Activated CD8-positive, alpha-beta memory T cell treated with anti-CD3 and anti-CD28 coated beads, Interleukin-2, amount 50 U/mL, for 1 hour (primary cell): ENCODE measurements around the gene MAGI2.

ENCODE experiments used
- DNase-seq: peaks from one replicate; pipeline ENCODE4 v3.0.0-alpha.2; 2020; ENCODE audit errors: extremely low read depth

MAGI2 gene

GRCh38 chr7:79257959-79258358 is 195.5 kb downstream of the MAGI2 start:
- DNase-seq: no peak

GRCh38 chr7:79245623-79246249 is 207.7 kb downstream of the MAGI2 start:
- DNase-seq: no peak

- DNase-seq: no peak
Observed at GRCh38 chr7:79244482-79244881, 209.0 kb downstream of the MAGI2 start.

- no peak for DNase-seq
Observed at GRCh38 chr7:79241288-79242060, 212.0 kb downstream of the MAGI2 start.

DNA sequence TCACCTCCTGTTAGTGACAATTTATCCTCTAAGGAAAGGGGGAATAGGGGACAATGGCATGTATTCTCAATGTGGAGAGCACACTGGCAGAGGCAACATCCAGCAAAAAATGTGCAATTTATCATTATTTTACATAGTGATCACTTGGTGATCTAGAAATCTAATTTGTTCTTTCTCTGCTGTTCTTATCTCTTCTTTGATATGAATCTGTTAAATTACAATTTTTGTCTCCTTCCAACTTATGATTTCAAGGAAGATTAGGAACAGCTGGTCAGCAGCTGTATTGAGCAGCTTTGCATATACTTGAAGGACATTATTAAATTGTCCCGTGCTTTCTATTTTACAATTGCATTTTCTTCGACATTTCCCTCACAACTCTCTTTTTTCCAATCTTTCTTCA is 213.1 kb downstream of the MAGI2 start:
- no peak for DNase-seq

DNA sequence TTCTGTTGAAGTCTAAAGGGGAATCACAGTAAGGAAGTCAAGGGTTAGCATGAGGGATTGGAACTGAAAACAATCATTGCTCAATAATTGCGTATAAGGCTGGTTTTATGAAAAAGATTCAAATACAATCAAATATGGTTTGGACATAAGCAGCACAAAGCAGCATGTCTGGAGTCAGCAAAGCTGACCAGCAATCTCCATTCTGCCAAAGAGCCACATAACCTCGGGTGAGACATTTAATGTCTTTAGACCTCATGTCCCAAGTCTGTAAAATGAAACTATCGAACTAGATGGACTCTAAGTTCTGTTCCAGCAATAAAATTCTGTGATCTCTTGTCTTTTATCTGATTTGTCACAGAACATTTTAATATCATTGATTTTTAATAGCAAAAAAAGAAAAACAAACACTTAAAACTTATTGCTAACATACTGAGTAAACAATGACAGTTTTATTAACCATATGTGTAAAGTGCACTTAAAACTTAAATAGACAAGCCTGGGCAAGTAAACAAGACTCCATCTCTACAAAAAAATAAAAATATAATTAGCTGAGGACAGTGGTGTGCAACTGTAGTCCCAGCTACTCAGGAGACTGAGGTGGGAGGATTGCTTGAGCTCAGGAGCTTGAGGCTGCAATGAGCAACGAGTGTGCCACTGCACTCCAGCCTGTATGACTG is 217.0 kb downstream of the MAGI2 start:
- DNase-seq: no peak

GRCh38 chr7:79227044-79227443 is 226.4 kb downstream of the MAGI2 start:
- no peak for DNase-seq

GRCh38 chr7:79221211-79221610 is 232.3 kb downstream of the MAGI2 start:
- DNase-seq: no peak

DNA sequence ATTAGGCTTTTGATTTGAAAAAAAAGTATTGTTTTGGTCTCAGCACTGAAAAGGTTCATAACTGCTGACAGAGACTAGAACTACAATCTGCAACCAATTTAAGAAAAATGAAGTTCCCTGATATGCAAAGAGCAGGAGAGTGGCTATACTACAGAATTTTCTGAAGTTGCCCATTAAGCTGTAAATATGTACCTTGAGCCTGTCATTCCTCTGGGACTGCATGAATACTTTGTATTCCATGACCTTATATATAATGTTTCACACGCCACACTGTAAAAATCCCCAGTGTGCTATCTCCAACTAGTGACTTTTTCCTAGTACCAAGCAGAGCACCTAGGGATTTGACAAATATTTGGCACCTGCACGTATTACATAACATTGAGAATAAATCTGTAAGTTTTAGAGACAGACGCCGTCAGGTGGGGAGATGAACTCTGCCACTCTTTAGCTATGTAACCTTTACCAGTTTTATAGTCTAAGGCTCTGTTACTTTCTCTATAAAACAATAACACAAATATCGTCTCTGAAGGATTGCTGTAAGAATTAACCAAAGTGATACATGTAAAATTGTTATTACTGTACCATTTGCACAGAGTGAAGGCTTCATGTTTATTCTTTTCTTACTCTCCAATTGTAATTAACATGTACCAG is 235.4 kb downstream of the MAGI2 start:
- DNase-seq: no peak

DNA sequence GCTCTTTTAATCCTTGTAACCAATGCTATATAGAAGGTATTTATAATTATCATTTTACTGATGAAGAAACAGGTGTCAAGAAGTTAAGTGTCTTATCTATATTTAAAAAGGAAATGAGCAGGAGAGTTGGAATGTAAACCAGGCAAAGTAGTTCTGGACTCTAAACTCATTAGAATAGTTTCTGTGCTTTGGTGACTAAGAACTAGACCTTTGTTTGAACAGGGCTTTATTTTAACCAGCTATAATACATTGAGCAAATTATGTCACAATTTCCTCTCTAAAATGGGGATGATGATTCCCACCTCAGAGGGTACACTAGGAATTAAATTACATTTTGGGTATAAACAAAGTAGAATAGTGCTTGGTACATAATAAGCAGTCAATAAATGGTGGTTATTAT is 236.0 kb downstream of the MAGI2 start:
- no peak for DNase-seq

GRCh38 chr7:79216236-79216635 is 237.2 kb downstream of the MAGI2 start:
- DNase-seq: no peak

DNA sequence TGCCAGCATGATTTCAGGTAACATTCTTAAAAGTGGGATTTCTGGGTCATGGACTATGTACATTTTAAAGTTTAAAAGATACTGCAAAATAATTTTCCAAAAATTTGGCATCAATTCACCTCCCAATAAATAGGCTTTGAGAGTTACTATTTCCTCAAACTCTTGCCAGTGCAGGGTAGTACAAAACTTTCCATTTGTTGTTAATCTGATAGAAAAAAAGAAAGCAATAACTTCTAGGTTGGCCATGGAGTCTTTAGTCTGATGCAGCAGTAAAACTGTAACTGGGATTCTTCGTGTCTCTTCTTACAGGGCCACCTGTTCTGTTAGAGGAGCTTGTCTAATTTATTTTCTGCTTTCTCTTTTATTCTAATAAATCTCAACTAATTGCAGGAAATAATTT is 241.1 kb downstream of the MAGI2 start:
- DNase-seq: no peak

DNA sequence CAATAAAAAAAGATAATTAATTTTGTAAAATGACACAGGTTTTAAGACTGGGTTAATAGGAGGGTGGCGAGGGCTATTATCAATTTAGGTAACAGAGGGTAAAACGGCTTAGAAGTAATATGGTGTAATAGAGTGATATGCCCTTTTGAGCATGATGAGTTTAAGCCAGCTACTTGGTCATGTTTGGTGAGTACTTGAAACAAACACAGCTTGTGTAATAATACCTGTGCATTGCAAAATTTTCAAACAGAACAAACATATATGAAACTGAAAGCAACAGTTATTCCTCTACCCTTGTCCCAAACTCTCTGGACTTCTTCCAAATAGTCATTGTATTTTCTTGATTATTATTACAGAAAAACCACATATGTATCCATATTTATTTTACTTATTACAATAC is 241.7 kb downstream of the MAGI2 start:
- no peak for DNase-seq

DNA sequence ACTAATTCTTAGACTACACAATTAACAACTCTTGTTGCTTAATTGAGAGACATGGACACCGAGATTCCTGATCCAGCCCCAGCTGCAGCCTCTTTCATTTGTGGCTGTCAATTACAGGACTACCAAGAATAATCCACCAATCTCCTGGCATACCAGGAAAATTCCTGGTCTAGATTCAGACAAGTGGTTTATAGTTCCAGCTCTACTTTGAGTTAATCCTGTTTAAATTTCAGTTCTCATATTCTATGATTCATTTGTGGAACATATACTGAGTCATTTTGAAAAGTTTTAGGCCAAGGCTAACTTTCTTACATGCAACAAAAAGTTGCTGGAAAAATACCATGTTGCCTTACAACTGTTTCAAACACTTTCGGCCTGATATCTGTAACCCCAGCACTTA is 253.5 kb downstream of the MAGI2 start:
- DNase-seq: no peak

DNA sequence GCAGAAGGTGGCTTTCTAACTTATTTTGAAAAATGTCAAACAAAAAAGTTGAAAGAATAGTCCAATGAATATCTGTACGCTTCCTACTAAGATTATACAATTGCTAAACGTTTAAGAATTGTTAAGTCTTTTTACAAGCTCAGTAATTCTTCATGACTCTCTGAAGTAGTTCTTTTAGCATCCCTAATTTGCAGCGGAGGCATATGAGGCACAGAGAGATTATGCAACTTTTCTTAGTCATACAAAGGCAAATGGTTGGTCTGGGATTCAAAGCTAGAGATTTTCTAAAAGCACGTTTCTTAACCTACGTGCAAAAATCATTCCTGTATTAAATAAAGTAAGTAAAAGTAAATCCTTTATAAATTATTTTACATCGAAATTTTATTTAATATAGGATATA is 254.2 kb downstream of the MAGI2 start:
- no peak for DNase-seq

DNA sequence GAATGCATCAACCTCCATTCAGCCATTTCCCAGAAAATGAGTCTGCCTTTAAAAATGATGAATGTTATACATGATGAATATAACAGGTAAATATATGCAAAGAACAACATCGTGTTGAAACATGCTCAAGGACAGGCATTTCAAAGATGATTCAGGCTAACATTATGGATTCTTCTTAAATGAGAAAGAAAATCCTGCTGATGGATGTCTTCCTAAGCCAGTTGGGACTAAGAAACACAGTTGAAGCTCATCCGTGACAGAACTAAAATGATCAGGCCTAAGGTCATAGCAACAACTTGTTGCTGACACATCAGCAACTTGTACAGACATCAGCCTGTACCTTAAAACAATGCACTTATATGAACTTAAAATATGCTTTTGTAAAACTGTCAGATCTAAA is 267.9 kb downstream of the MAGI2 start:
- DNase-seq: no peak

DNA sequence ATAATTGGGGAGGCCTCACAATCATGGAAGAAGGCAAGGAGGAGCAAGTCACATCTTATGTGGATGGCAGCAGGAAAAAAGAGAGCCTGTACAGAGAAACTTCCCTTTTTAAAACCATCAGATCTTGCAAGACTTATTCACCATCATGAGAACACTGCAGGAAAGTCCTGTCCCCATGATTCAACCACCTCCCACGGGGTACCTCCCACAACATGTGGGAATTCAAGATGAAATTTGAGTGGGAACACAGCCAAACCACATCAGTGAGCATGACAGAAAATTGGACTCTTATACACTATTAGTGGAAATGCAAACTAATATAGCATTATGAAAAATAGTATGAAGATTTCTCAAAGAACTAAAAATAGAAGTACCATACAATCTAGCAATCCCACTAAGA is 271.2 kb downstream of the MAGI2 start:
- no peak for DNase-seq

GRCh38 chr7:79180533-79180932 is 272.9 kb downstream of the MAGI2 start:
- DNase-seq: no peak

DNA sequence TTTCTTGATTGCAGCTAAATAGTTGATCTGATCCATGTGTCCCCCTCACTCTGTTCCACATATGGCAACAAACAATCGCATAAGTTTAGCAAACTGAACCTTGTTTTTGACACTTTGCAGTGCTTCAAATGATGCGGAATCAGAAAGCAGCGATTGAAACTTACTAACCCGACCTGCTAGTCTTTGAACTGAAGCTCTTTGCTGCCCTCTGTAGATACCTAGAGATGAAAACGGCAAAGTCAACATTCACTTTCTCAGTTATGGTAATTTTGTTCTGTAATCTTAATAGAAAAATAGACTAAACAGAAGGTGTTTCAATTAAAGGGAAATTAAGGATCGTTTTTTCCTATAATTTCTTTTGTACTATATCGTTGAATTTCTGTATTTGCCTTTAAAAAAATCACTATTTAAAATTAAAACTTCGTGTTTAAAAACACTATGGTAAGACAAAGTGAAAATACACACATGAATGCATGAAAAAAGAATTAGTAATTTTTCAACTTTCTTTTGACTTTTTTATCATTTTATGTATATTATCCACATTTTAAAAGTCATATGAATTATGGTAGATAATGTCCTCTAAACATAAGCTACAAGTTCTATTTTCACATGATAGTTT is 276.5 kb downstream of the MAGI2 start:
- no peak for DNase-seq

GRCh38 chr7:79175374-79175773 is 278.1 kb downstream of the MAGI2 start:
- DNase-seq: no peak

DNA sequence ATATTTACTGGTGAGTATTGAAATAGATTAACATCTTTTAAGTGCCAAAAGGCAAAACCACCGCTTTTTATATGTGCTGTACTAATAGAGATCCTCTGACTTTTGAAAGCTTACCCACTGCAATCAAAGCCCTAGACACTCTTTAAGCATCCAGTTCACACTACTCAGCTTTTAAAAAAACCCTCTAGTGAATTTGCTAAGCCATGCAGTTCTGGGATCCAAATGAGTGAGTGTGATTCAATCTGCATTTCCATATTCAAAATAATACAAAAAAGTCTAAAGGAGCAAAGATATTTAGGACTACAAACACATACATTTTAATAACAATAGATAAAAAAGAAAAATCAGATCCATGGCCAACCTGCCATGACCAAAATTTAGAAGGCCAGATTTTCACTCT is 288.2 kb downstream of the MAGI2 start:
- no peak for DNase-seq

DNA sequence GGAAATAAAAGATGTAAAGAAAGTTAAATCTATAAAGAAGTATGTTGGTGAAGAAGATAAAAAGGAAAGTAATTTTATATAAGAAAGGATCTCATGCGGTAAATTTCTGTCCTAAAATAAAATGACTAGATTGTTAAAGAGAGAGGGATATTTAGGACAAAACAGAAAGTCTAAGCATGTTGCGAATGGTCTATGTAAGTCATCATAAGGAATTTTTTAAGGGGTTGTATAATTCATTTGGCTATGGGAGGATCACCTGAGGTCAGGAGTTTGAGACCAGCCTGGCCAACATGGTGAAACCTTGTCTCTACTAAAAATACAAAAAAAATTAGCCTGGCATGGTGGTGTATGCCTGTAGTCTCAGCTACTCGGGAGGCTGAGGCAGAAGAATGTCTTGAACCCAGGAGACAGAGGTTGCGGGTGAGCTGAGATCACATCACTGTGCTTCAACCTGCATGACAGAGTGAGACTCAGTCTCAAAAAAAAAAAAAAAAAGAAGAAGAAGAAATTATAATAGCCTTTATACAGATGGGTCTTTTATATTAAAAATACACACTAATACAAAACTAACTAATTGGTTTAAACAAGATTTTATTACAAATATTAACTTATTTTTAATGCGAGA is 294.3 kb downstream of the MAGI2 start:
- DNase-seq: no peak
